ENCODE measurements around the gene HIVEP2.

Gene HIVEP2

GRCh38 chr6:142821860-142822259 lies 123.1 kb downstream of the HIVEP2 start:
- DNase-seq (ENCODE audit: low read depth, low spot score) = no peak

GRCh38 chr6:142821164-142821716 lies 123.7 kb downstream of the HIVEP2 start:
- no peak for DNase-seq (ENCODE audit: low read depth, low spot score)

- no peak for DNase-seq (ENCODE audit: low read depth, low spot score)
Measured at GRCh38 chr6:142820338-142821051, 124.5 kb downstream of the HIVEP2 start.

GRCh38 chr6:142819603-142820337 lies 125.2 kb downstream of the HIVEP2 start:
- DNase-seq (ENCODE audit: low read depth, low spot score) = no peak

- no peak for DNase-seq (ENCODE audit: low read depth, low spot score)
Measured at GRCh38 chr6:142816486-142816885, 128.5 kb downstream of the HIVEP2 start.

GRCh38 chr6:142816031-142816430 lies 128.9 kb downstream of the HIVEP2 start:
- no peak for DNase-seq (ENCODE audit: low read depth, low spot score)

GRCh38 chr6:142811923-142812322 lies 133.1 kb downstream of the HIVEP2 start:
- DNase-seq (ENCODE audit: low read depth, low spot score) = no peak

GRCh38 chr6:142810952-142811514 lies 133.9 kb downstream of the HIVEP2 start:
- no peak for DNase-seq (ENCODE audit: low read depth, low spot score)

- no peak for DNase-seq (ENCODE audit: low read depth, low spot score)
Measured at GRCh38 chr6:142809947-142810346, 135.0 kb downstream of the HIVEP2 start.

GRCh38 chr6:142808405-142809061 lies 136.4 kb downstream of the HIVEP2 start:
- no peak for DNase-seq (ENCODE audit: low read depth, low spot score)

GRCh38 chr6:142805042-142805441 lies 139.9 kb downstream of the HIVEP2 start:
- DNase-seq (ENCODE audit: low read depth, low spot score) = no peak

- no peak for DNase-seq (ENCODE audit: low read depth, low spot score)
Measured at GRCh38 chr6:142804490-142804889, 140.5 kb downstream of the HIVEP2 start.

GRCh38 chr6:142803495-142804058 lies 141.4 kb downstream of the HIVEP2 start:
- DNase-seq (ENCODE audit: low read depth, low spot score) = no peak

GRCh38 chr6:142803032-142803431 lies 141.9 kb downstream of the HIVEP2 start:
- no peak for DNase-seq (ENCODE audit: low read depth, low spot score)

- DNase-seq (ENCODE audit: low read depth, low spot score) = no peak
Measured at GRCh38 chr6:142802124-142802523, 142.9 kb downstream of the HIVEP2 start.

GRCh38 chr6:142800240-142800639 lies 144.7 kb downstream of the HIVEP2 start:
- DNase-seq (ENCODE audit: low read depth, low spot score) = no peak

GRCh38 chr6:142799639-142800038 lies 145.3 kb downstream of the HIVEP2 start:
- no peak for DNase-seq (ENCODE audit: low read depth, low spot score)

GRCh38 chr6:142797159-142797558 lies 147.8 kb downstream of the HIVEP2 start:
- no peak for DNase-seq (ENCODE audit: low read depth, low spot score)

- DNase-seq (ENCODE audit: low read depth, low spot score) = no peak
Measured at GRCh38 chr6:142796571-142796970, 148.4 kb downstream of the HIVEP2 start.

- DNase-seq (ENCODE audit: low read depth, low spot score) = no peak
Measured at GRCh38 chr6:142796024-142796423, 149.0 kb downstream of the HIVEP2 start.

- no peak for DNase-seq (ENCODE audit: low read depth, low spot score)
Measured at GRCh38 chr6:142794424-142794823, 150.6 kb downstream of the HIVEP2 start.

- DNase-seq (ENCODE audit: low read depth, low spot score) = no peak
Measured at GRCh38 chr6:142790257-142790656, 154.7 kb downstream of the HIVEP2 start.

Data from activated naive CD8-positive, alpha-beta T cell treated with anti-CD3 and anti-CD28 coated beads, Interleukin-2, amount 50 U/mL, for 16 hours (primary cell).